Measurements from ENCODE around the gene ZFP64. TPM values are rescaled to one million over a fixed set of nuclear protein-coding genes. Genes with fewer than 3 reads are reported as not detected.

ZFP64 gene
- total RNA-seq, 2 donors from 2014 or later: 7.3 to 9.1 TPM

GRCh38 chr20:52132337-52132736 lies 59.2 kb downstream of the ZFP64 start:
- TF ChIP-seq CTCF (IDR thresholded peaks at IDR 0.05): no peak
- DNase-seq (ENCODE audit: low spot score): no peak
- no peak overlapping the region for H3K27ac ChIP-seq
- no peak overlapping the region for H3K4me3 ChIP-seq
- H3K36me3 ChIP-seq: no peaks in the 10 kb centered on the region
- H3K27me3 ChIP-seq: no peaks in the 10 kb centered on the region
- no peaks in the 10 kb centered on the region for H3K4me1 ChIP-seq
- no peaks in the 10 kb centered on the region for H3K9me3 ChIP-seq

- no peak for TF ChIP-seq CTCF (IDR thresholded peaks at IDR 0.05)
- H3K4me3 ChIP-seq: no peak overlapping the region
- no peaks in the 10 kb centered on the region for H3K4me1 ChIP-seq
- H3K36me3 ChIP-seq: no peaks in the 10 kb centered on the region
- no peak overlapping the region for H3K27ac ChIP-seq
- H3K27me3 ChIP-seq: no peaks in the 10 kb centered on the region
- no peak for DNase-seq (ENCODE audit: low spot score)
- no peaks in the 10 kb centered on the region for H3K9me3 ChIP-seq
Measured at GRCh38 chr20:52131048-52131643, 60.4 kb downstream of the ZFP64 start.

- DNase-seq (ENCODE audit: low spot score): no peak
- TF ChIP-seq CTCF (IDR thresholded peaks at IDR 0.05): no peak
- Histone ChIP-seq H3K9me3 (no peaks in the 10 kb centered on the region), H3K27me3 (no peaks in the 10 kb centered on the region), H3K4me3 (no peak overlapping the region), H3K27ac (no peak overlapping the region), H3K4me1 (no peaks in the 10 kb centered on the region), H3K36me3 (no peaks in the 10 kb centered on the region)
Measured at GRCh38 chr20:52130406-52130805, 61.2 kb downstream of the ZFP64 start.

- H3K4me1 ChIP-seq: no peaks in the 10 kb centered on the region
- no peak for TF ChIP-seq CTCF (IDR thresholded peaks at IDR 0.05)
Measured at GRCh38 chr20:52129611-52130010, 62.0 kb downstream of the ZFP64 start.

GRCh38 chr20:52127309-52127708 lies 64.3 kb downstream of the ZFP64 start:
- Histone ChIP-seq H3K27ac (no peak overlapping the region), H3K27me3 (no peaks in the 10 kb centered on the region), H3K4me1 (no peaks in the 10 kb centered on the region), H3K4me3 (no peak overlapping the region), H3K36me3 (no peaks in the 10 kb centered on the region), H3K9me3 (no peaks in the 10 kb centered on the region)
- no peak for TF ChIP-seq CTCF (IDR thresholded peaks at IDR 0.05)
- no peak for DNase-seq (ENCODE audit: low spot score)

More at GRCh38 chr20:52129611-52130010, 62.0 kb downstream of the ZFP64 start:
- H3K27ac ChIP-seq: no peak overlapping the region
- no peaks in the 10 kb centered on the region for H3K36me3 ChIP-seq
- no peak for DNase-seq (ENCODE audit: low spot score)
- H3K9me3 ChIP-seq: no peaks in the 10 kb centered on the region
- no peak overlapping the region for H3K4me3 ChIP-seq
- no peaks in the 10 kb centered on the region for H3K27me3 ChIP-seq

- H3K36me3 ChIP-seq: no peaks in the 10 kb centered on the region
Measured at GRCh38 chr20:52124821-52125220, 66.8 kb downstream of the ZFP64 start.

More at GRCh38 chr20:52124821-52125220, 66.8 kb downstream of the ZFP64 start:
- Histone ChIP-seq H3K9me3 (no peaks in the 10 kb centered on the region), H3K27ac (no peak overlapping the region), H3K27me3 (no peaks in the 10 kb centered on the region), H3K4me3 (no peak overlapping the region), H3K4me1 (no peaks in the 10 kb centered on the region)
- no peak for TF ChIP-seq CTCF (IDR thresholded peaks at IDR 0.05)
- DNase-seq (ENCODE audit: low spot score): no peak
